Measurements from ENCODE around the gene MYT1.
"Not testable (repeated sequence)": the region's sequence is repeated elsewhere in the genome, so short reads cannot be mapped to it uniquely, and the experiment has no call there.

The MYT1 gene

GRCh38 chr20:64171211-64171610, 7.0 kb downstream of the MYT1 start:
- no peak for DNase-seq

- DNase-seq = no peak
Observed at GRCh38 chr20:64173116-64173515, 8.9 kb downstream of the MYT1 start.

GRCh38 chr20:64176551-64176950, 12.3 kb downstream of the MYT1 start:
- no peak for DNase-seq

- DNase-seq = no peak
Observed at GRCh38 chr20:64176971-64177370, 12.7 kb downstream of the MYT1 start.

- DNase-seq = no peak
Observed at GRCh38 chr20:64177384-64177783, 13.1 kb downstream of the MYT1 start.

- DNase-seq = no peak
Observed at GRCh38 chr20:64177787-64178186, 13.5 kb downstream of the MYT1 start.

GRCh38 chr20:64178925-64179324, 14.7 kb downstream of the MYT1 start:
- not testable (repeated sequence) for DNase-seq

GRCh38 chr20:64179805-64180204, 15.6 kb downstream of the MYT1 start:
- DNase-seq = no peak

- no peak for DNase-seq
Observed at GRCh38 chr20:64180673-64181072, 16.4 kb downstream of the MYT1 start.

- no peak for DNase-seq
Observed at GRCh38 chr20:64181391-64181790, 17.1 kb downstream of the MYT1 start.

GRCh38 chr20:64182146-64182865, 18.1 kb downstream of the MYT1 start:
- no peak for DNase-seq

- DNase-seq = no peak
Observed at GRCh38 chr20:64183313-64183712, 19.1 kb downstream of the MYT1 start.

GRCh38 chr20:64184795-64185194, 20.5 kb downstream of the MYT1 start:
- no peak for DNase-seq

GRCh38 chr20:64185276-64185900, 21.1 kb downstream of the MYT1 start:
- no peak for DNase-seq

- DNase-seq = no peak
Observed at GRCh38 chr20:64186071-64186598, 21.9 kb downstream of the MYT1 start.

GRCh38 chr20:64187213-64187612, 23.0 kb downstream of the MYT1 start:
- not testable (repeated sequence) for DNase-seq

GRCh38 chr20:64188091-64188490, 23.8 kb downstream of the MYT1 start:
- no peak for DNase-seq

GRCh38 chr20:64188682-64189529, 24.7 kb downstream of the MYT1 start:
- DNase-seq = no peak

GRCh38 chr20:64189530-64189966, 25.3 kb downstream of the MYT1 start:
- DNase-seq = no peak

- DNase-seq = no peak
Observed at GRCh38 chr20:64189986-64190385, 25.7 kb downstream of the MYT1 start.

- DNase-seq = no peak
Observed at GRCh38 chr20:64191002-64191401, 26.8 kb downstream of the MYT1 start.

GRCh38 chr20:64192406-64192805, 28.2 kb downstream of the MYT1 start:
- no peak for DNase-seq

- no peak for DNase-seq
Observed at GRCh38 chr20:64193058-64193457, 28.8 kb downstream of the MYT1 start.

Measured in activated gamma-delta T cell (primary cell).